ENCODE results near the gene TMBIM1.

The TMBIM1 gene

DNA sequence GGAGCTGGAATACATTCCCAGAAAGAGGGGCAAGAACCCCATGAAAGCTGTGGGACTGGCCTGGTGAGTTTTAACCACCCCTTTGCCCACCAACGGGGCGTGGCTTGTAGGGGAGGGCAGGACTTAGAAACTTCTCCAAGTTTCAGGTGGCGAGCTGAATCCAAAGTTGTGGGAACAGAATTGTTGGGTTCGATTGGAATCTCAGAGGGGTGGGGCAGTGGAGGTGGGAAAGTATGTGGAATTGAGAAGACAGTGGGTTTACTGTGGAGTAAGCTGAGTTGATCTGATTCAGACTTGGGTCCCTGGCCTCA lies 20.9 kb downstream of the TMBIM1 start:
- DNase-seq = no peak

DNA sequence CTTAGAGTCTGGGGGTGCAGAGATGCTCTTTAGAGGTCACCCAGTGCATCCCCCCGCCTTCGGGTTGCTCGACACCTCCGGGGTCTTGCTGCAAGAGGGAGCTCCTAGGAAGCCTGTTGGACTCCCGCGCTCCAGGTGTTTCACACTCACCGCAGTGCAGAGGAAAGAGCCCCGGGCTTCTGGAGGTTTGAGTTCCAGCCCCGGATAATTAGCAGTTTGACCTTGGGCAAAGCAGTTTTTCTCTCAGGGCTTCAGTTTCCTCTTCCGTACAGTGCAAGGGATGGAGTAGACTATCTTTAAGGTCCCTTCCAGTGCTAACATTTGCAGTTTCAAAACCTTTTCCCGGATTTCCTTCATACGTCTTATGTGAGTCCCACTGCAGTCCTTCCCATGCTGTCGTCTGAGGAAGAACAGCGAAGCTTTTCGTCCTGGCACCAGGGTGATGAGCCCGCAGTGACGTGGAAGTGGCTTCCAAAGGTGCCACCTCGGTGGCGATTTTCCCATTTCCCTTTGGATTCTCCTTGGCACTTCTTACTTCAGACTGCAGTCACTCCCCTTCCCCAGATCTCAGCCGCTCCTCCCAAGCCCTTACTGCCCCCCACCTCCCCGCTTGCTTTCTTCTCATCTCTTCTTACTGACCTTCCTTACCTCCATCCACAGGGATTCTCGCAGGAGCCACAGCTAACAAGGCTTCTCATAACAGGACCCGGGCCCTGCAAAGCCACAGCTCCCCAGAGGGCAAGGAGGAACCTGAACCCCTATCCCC lies 21.4 kb downstream of the TMBIM1 start:
- no peak for DNase-seq

DNA sequence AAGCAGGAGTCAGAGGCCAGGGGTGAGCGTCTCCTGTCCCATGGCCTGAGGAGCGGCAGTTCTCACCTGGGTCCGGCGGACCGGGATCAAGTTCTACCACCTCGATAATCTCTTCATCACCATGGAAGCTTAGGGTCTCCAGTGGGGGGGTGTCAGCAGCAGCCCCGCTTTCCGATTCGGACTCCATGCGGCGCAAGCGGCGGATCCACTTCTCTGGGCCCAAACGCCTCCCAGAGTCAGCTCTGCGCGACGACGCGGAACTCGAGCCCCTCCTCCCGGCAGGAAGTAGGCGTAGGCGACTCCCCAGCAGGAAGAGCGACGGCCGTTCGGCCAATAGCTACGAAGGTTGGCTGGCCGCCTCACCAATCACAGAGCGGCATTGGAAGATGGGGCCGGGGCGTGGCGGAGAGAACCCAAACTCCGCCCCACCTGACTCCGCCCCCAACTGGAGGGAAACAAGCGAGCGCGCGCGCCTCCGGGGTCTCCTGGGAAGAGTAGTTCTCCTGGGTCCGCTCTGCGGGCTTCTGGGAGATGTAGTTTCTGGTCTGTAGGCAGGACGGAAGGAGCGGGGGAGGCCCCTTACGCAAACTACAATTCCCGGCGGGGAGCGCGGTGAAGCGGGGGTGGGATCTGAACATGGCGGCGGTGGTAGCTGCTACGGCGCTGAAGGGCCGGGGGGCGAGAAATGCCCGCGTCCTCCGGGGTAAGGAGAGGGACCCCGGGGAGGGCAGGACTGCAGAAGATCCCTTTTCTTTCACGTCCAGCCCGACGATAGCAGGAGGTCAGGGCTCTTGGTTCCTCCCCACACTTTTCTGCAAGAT lies 22.2 kb downstream of the TMBIM1 start, which contains the start of the genes AAMP and PNKD:
TSS of gene AAMP (minus strand) at position 238 of the 821 bp plus-strand sequence. CDS start at position 187, 51 bp downstream.
TSS of gene PNKD (plus strand) at position 620 of the 821 bp plus-strand sequence. CDS start at position 637, 17 bp downstream.
- peak; percentile 100 for DNase-seq

DNA sequence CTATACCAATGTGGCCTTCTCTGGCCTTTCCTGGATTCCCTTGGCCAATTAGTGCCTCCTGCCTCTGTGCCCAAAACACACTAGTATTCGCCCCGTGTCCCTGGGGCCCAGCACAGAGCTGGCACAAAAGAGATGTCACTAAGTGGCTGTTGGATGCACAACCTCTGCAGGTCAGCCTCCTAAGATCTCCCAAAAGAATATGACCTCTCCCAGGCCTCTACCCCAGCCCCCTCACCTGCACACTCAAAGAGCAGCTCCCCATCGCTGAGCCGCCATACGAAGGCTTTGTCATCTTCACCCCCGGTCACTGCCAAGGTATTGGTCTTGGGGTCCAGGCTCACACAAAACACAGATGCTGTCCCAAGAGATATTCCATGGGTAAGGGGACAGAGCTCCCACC lies 25.0 kb downstream of the TMBIM1 start:
- DNase-seq = no peak

DNA sequence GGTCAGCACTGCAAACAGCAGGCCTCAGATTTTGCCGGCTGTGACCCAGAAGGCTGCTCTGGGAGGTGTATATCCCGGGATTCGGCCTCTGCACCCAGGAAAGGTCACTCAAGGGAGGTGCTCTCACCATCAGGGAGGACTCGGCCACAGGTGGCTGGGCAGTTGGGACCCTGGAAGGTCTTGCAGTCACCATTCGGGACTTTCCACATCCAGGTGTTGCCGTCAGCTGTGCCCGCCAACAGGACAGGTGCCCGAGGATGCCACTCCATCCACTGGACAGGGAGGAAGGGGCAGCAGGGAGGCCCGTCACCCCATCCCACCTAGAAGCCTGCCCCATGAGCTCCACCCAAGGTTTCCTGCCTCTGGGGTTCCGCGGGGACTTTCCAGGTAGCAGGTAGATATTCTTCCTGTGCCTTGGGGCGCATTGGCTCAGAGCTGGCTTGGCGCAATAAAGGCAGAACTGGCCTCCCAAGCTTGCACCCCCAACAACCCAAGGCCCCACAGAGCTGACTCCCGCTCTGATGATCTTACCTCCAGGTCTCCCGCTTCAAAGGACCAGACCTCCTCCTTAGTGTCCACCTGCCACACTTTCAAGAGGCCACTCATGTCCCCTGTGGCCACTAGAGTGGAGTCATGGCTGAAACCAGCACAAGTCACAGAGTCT lies 25.9 kb downstream of the TMBIM1 start:
- no peak for DNase-seq

DNA sequence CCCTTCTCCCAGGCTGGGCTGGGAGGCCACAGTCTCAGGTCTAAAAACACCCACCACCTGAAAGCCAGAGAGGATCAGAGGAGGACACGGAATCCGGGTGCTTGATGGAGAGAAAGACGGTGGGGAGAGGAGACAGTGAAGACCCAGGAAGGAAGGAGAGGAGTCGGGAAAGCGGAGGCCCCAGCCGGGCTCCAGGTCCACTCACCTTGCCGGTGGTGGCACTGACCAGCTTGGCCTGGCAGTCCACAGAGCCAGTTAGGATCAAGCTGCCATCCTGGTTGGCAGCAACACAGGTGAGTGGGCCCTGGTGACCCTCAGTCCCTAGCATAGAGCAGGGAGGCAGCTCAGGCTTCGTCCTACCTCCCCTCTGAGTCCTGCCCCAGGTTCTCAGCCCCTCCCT lies 26.7 kb downstream of the TMBIM1 start:
- no peak for DNase-seq

DNA sequence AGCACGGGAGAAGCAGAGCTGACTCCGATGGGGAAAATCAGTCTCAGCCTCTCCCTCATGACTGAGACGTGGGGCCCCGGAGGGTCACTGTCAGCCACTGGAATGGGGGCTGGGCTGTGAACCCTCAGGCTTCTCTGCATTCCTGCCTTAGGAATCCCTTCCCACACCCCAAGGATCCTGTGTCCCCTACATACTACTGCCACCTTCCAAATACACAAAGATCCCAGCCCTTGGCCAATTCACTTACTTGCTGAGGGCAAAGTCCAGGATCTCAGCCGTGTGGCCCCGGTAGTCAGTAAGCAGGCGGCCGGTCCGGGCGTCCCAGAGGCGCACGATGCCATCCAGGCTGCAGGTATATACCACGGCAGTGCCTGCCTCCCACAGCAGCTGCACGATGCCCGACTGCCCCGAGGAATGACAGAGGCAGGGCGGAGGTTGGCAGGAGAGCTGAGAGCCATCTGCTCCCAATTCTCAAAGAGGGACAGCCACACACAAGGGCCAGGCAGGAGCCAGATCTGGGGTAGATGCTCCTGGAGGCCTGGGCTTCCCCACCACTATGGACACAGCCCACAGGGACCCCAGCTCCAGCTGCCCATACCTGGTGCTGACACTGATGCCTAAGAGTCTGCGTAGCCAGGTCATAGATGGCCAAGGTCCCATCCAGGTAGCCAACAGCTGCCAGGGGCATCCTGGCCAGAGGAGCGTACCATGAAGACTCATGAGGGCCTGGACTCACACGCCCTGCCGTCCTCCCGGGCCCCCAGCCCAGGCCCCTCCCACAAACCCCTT lies 27.3 kb downstream of the TMBIM1 start:
- no peak for DNase-seq

DNA sequence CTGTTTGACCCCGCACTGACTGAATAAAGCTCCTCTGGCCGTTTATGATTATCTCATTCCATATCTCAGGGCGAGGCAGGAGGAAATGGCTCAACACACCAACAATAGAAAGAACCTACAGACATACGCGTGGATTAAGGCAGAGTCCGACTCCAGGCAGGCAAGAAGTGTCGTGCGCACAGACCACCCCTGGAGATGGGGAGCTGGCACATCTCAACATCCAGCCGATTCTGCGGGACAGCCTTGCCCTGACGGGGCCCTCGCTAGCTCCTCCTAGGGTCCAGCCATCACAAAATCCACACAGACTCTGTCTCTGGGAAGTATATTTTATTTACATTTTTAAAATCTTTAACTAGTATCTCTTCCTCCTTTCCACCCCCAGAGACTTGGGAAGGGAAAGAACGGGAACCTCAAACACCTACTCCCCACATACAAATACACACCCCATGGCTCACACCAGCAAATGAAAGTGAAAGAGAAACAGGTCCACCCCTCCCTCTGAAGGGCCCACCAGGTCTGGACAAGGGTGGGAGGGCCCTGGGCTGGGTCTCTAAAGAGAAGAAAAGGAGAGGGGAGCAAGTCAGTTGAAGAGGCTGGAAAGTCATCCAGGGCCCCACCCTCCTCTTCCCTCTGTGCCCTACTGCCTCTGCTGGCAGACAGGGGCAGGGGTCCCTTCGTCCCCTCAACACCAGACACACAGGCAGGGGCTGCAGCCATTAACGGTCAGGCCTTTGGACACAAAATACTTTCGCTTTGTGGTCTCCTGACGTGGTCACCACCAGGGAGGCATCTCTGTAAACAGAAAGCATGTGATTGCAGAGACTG lies 28.3 kb downstream of the TMBIM1 start:
- DNase-seq = no peak

DNA sequence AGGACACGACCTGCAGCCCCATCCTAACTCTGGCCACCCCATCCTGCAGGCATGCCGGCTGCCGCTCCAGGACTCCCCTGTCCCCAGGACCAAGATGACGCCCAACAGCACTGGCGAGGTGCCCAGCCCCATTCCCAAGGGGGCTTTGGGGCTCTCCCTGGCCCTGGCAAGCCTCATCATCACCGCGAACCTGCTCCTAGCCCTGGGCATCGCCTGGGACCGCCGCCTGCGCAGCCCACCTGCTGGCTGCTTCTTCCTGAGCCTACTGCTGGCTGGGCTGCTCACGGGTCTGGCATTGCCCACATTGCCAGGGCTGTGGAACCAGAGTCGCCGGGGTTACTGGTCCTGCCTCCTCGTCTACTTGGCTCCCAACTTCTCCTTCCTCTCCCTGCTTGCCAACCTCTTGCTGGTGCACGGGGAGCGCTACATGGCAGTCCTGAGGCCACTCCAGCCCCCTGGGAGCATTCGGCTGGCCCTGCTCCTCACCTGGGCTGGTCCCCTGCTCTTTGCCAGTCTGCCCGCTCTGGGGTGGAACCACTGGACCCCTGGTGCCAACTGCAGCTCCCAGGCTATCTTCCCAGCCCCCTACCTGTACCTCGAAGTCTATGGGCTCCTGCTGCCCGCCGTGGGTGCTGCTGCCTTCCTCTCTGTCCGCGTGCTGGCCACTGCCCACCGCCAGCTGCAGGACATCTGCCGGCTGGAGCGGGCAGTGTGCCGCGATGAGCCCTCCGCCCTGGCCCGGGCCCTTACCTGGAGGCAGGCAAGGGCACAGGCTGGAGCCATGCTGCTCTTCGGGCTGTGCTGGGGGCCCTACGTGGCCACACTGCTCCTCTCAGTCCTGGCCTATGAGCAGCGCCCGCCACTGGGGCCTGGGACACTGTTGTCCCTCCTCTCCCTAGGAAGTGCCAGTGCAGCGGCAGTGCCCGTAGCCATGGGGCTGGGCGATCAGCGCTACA lies 29.4 kb downstream of the TMBIM1 start:
- no peak for DNase-seq

DNA sequence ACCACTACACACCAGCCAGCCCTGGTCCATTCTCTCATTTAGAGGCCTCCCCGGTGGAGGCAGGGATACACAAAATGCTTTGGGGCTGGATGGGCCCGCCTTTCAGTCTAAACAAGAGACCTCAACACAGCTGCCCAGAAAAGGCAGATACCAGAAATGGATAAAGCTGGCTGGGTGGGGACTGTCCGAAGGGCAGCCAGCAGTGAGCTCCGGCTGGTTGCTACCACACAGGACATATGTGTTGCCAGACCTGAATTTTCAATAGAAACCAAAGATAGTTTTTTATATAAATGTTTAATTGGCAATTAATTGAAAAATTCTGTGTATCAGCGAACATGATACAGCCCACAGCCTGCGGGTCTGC lies 30.1 kb downstream of the TMBIM1 start:
- no peak for DNase-seq

DNA sequence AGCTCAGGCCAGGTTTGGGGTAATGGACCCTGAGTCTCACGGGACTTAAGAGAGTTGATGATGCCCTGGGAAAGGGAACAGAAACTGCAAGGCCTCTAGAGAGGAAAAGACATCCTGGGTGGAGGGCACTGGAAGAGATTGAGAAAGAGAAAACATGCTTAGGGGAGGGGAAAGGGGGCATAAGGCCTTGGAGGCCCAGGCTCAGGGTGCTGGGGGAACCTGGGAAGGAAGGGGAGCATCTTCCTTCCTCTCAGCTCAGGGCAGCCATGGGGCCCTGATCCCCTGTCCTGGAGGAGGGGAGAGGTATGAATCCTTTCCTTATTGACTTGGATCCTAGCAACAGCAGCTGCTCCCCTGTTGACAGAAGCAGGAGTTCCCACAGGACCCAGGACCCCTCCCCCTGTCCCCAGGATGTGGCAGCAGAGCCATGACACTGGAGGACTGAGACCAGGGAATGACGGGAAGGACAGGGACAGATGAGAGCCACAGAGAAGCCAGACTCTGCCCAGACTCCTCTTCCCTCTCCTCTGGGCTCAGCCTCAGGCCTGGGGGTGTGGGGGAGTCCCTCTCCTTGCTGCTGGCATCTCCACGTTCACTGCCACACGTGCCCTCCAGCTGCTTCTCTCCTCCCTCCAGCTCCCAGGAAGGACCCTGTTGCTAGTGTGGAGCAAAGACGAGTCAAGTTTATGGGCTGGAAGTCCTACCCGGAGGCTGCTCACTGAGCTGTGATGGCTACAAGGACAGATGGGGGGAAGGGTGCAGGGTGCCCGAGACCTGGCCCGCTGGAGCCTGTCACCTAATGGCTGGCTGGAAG lies 30.7 kb downstream of the TMBIM1 start:
- no peak for DNase-seq

DNA sequence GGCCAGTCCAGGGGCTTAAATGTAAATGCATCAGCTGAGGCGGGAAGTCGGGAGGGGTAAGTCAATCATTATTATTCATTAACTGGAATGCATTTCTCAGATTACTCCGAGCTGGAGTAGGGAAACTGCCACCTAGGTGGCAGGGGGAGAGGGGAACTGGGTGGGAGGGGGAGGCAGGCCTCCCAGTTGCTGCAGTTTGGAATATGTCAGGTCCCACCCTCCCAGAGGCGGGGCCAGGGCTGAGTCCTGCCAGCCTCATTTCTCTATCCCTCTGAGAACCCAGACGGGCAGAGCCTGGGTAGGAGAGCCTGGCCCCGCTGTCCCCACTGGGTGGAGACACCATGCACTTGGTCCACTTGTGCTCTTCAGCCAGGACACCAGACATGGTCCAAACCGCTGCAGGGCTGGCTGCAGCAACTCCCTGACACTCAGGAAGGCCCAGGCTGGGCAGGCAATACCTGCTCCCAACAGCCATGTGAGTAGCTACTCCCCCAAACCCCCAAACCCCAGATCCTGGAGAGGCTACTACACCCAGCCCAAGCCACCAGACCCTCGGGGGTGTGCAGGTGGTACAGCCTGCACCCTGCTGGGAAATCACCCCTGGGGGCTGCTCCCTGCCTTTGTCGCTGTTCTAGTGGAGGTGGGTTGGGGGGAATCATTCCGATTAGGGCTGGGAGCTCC lies 31.4 kb downstream of the TMBIM1 start, which contains the start of gene GPBAR1:
TSS of gene GPBAR1 (plus strand) at position 274 of the 681 bp plus-strand sequence. CDS start 1,710 bp downstream, outside the sequence.
- no peak for DNase-seq

DNA sequence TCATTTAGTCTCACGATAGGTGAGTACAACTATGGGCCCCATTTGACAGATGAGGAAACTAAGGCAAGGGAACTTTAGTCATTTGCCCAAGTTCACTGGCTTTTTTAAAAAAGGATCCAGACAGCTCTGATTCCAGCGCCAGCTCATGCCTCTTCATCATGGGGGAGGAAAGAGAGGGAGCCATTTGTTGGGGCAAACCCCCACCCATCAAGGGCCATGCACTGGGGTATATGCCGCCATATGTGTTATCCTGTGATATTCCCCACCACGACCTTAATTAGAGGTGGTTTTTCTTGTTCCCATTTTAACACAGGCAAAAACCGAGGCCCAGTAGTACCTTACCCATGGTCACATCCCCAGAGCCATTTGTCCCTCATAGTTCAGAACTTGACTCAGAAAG lies 32.1 kb downstream of the TMBIM1 start:
- DNase-seq = no peak

DNA sequence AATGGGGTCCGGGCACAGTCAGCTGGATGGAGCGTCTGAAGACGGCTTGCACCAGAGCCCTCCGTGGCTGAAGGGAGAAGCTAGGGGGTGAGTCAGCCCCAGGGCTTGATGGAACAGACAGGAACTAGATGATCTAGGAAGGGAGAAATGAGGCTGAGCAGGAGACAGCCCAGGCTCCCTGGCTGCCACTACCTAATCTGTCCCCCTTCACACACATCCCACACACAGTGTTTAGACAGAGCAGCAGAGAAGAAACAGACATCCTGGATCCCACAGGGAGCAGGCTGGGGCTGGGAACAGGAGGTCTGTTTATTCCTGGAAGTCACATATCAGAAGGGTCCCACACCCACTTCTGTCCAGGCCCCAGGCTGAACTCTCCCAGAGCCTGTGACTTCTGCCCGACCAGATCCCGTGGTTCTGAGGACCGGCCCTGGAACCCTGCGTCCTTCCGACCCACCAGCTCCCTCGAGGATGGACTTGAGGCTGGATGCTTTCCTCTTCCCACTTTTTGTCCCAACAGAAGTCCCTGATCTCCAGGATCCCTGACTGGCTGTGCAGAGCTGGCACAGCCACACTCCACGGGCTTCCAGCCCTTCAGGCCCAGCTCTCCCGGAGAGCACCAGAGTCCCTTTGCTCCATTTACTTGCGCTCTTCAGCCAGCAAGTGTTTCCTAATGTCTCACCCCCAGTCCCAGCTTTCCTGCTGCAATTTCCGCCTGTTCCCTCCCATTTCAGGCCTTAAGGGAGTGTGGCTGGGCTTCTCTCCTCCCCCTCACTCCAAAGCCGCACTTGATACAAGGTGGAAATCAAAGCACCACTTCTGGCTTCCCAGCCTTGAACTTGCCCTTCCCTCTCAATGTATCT lies 33.0 kb downstream of the TMBIM1 start:
- no peak for DNase-seq

DNA sequence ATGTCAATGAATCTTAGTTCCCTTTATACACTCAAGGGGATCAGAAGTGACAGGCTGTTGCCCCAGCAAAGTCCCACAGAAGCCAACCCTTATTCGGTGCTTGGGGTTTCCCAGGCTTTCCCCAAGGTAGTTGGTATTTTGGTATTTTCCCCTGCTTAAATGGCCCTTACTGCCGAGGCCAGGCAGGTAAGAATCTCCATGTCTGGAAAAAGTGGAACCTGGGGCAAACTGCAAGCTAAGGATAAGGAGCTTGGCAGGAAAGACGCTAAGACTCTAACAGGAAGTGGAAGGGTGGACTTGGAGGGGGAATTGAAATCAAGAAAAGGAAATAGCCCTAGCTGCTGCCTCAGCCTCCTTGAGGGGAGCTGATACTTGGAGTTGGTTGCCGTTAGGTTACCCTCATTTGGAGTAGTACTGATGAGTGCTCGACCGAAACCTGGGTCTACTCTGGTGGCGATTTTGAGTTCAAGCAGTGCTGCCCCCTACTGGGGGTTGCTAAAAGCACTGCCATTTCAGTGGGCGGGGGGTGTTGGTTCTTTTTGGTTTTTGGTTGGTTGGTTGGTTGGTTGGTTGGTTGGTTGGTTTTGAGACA lies 34.8 kb downstream of the TMBIM1 start:
- peak; percentile 77 for DNase-seq

DNA sequence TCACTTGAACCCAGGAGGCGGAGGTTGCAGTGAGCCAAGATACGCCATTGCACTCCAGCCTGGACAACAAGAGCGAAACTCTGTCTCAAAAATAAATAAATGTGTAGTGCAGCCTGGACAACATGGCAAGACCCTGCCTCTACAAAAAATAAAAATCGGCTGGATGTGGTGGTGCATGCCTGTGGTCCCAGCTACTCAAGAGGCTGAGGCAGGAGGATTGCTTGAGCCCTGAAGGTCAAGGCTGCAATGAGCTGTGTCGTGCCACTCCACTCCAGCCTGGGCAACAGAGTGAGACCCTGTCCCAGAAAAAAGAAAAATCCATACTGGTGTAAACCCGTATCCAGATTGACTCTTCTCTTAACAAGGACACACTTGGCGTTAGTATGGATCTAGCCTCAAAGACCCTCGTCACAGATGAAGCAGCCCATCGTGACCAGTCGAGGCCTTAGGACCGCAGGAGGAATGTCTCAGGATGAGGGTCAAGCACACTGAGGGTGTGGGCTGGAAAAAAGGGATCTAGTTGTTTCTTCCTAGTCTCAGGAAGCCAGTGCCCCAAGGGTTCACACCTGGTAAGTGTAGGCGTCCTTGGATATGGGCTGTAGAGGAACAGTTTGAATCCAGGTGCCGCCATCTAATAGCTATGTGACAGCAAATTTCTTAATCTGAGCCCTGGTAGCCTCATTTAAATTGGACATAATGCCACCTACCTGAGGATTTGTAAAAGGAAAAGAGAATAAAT lies 35.5 kb downstream of the TMBIM1 start:
- no peak for DNase-seq

DNA sequence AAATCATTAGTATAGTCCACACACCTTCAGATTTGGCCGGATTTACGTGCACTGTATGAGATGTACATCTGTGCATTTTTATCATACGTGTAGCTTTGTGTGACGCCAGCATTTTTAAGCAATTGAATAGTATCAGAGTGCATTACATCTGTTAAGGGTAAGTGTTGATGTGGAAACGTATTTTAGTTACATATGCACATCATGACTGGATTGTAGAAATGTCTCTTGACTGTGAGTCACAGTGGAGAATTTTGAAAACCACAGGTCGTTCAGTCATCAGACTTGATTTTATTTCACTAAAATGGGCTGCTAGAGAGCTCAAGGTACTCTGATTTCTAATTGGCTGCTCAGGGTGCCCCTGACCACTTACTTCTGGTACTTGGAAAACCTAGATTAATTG lies 36.9 kb downstream of the TMBIM1 start:
- no peak for DNase-seq
